RPMI7951 (cell line): ENCODE results near the gene ZPBP. TPM values are rescaled to one million over a fixed set of nuclear protein-coding genes. Genes with fewer than 3 reads are reported as not detected.
"Not testable (repeated sequence)": the region's sequence is repeated elsewhere in the genome, so short reads cannot be mapped to it uniquely, and the experiment has no call there.

Experiments used
- DNase-seq: peaks from one replicate; pipeline ENCODE4 v3.0.0-alpha.2; 2012; ENCODE audit warnings: low read depth
- total RNA-seq: library from RNA; depleted of rRNA; stranded (reverse); fragments of >200 nt; shearing (Covaris generic); gene quantifications from 2 replicates; pipeline ENCODE4 v1.2.3, GENCODE V29; 2014; rRNA removed

ZPBP gene
- total RNA-seq, 1 experiment from 2014 or later: not detected

DNA sequence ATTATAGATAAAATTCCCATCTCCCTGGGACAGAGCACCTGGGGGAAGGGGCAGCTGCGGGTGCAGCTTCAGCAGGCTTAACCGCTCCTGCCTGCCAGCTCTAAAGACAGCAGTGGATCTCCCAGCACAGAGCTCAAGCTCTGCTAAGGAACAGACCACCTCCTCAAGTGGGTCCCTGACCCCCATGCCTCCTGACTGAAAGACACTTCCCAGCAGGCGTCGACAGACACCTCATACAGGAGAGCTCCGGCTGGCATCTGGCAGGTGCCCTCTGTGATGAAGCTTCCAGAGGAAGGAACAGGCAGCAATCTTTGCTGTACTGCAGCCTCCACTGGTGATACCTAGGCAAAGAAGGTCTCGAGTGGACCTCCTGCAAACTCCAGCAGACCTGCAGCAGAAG, 51.9 kb downstream of the ZPBP start:
- not testable (repeated sequence) for DNase-seq

DNA sequence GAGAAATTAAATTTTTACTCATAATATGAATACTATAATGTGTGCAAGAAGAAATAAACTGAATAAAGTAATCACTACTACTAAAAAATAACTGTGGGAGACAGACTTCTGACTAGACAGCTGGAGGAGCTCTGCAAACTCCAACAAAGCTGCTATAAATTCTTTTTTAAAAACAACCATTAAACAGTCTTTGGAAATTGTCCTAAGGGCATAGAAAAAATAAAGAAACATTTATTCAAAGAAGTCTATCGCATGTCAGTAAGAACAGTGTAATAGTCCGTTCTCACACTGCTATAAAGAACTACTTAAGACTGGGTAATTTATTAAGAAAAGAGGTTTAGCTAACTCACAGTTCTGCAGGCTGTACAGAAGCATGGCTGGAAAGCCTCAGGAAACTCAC, 56.0 kb downstream of the ZPBP start:
- DNase-seq: no peak

DNA sequence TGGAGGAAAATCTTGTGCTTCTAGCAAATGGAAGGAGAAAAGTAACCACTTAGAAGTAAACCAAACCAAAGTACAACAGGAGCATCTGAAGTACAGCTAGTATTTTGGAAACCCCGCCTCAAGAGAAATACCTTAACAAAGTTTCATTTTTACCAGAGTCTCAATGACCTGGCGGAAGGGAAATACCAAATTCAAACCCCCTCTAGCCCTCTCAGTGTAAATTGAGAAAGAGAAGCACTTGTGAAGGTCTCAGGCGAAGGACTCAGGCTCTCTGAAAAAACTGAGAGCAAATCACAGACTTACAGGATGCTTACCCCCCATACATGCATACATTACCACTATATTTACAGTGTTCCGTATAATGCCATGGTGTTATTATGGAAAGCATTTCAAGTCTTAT, 70.1 kb downstream of the ZPBP start:
- DNase-seq: no peak

DNA sequence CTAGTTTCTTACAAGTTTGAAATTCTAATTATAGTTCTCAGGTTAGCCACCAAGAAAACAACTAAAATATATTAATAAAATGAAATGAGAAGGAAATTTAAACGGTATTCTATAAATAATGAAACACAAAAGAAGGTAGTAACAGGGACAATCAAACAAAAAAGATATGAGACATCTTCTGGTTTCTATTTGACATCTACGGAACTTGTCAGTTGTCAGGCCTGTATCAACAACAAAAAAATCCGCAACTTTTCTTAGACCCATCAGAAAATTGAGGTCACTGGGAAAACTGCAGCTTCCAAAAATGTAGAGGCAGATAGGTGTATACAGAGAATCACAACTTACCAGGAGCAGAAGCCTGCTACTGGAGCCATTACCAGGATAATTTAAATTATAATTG, 70.6 kb downstream of the ZPBP start:
- no peak for DNase-seq

DNA sequence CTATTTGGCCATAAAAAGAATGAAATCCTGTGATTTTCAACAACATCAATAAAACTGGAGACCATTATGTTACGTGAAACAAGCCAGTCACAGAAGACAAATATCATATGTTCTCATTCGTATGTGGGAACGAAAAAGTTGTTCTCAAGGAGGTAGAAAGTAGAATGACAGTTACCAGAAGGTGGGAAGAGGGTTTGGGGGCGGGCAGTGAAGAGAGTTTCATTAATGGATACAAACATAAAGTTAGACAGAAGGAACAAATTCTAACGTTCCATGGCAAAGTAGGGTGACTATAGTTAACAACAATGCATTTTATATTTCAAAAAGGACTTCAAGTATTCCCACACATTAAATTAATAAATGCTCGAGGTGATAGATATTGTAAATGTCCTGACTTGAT, 97.4 kb downstream of the ZPBP start:
- DNase-seq: no peak

DNA sequence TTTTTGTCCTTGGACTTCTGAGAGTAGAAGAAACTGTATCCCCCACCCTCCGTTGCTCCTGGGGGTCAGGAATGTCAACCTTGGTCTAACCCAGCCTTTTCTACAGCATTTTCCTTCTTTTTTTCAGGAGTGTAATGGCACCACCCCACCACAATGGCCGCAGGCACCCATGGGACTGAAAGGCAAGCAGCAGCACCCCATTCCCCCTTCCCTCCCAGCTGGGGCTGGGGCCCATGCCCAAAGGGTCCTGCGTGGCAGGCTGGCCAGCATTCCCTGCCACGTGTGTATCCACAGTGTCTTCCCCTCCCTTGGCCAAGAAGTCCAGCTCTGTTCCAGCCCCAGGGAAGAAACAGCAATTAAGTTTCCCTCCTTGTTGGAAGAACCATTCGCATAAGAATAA, 106.9 kb downstream of the ZPBP start:
- no peak for DNase-seq

DNA sequence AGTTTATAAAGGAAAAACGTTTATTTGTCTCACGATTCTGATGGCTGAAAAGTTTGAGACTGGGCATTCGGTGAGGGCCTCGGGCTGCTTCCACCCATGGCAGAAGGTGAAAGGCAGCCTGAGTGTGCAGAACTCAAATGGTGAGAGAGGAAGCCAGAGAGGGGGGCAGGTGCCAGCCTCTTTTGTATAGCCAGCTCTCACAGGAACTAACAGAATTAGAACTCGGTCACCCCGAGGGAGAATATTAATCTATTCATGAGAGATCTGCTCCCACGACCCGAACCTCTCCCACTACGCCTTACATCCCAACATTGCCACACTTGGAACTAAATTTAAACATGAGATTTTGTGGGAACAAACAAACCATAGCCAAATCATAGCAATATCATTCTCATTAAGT, 112.6 kb downstream of the ZPBP start:
- no peak for DNase-seq

DNA sequence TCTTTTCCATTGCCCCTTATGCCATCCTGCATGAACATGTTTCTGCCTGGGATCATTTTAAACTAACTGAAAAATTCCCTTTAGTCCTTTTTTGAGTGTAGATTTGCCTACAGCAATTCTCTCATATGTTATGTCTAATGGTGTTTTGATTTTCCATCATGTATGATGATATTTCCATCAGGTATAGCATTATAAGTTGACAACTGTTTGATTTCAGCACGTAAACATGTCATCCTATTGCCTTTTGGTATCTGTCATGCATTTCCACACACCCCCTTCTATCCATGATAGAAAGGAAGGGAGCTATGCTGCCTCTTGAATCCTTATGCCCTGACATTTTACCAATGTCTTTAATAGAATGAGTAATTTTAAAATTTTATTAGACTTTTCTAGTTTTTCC, 116.8 kb downstream of the ZPBP start:
- DNase-seq: no peak

DNA sequence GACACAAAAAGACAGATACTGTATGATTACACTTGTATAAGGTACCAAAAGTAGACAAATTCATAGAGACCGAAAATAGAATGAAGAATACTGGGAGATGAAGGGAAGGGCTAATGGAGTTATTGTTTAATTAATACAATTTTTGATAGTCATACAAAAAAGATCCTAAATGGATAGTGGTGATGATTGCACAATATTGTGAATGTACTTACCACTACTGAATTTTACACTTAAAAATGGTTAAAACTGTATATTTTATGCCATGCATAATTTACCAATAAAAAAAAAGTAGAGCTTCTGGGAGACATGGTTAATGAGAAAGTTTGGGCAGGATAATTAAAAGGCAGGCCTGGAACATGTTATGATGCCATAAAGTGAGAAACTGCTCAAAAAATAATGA, 119.0 kb downstream of the ZPBP start:
- DNase-seq: no peak

DNA sequence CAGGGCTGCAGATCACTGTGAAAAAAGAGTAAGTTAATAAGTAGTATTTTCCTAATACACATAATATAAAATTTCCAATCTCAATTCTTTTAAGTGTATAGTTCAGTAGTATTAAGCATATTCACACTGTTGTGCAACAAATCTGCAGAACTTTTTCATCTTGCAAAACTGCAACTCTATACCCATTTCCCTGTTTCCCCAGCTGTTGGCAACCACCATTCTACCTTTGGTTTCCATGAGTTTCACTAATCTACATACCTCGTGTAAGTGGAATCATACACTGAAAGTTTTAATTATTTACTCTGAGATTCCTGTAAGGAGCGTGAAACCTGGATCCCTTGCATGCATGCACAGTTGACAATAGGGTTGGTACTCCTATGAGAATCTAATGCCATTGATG, 155.4 kb downstream of the ZPBP start:
- DNase-seq: no peak

DNA sequence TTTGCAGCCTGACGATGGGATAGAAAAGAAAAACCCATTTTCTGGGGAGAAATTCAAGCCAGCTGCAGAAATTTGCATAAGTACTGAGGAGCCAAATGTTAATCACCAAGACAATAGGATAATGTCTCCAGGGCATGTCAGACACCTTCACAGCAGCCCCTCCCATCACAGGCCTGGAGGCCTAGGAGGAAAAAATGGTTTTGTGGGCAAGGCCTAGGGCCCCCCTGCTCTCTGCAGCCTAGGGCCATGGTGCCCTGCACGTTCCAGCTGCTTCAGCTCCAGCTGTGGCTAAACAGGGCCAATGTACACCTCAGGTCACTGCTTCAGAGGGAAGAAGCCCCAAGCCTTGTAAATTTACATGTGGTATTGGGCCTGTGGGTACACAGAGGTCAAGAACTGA, 161.4 kb downstream of the ZPBP start:
- no peak for DNase-seq

DNA sequence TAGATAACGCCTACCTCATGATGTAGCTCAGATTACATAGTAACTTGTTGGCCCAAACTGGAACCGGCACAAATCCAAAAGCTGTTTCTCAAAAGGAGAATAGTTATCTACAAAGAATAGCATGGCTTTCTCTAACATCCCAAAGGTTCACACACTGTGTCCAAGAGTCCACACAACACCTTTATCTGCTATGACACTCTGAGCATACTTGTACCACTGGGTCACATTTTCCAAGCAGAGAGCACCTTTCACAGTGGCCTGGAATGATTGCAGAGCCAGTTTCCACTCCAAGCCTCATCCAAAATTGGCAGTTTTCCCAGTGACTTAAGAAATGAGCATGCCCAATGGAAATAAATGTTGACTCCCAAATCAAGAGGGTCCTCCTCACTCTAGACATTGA, 164.3 kb downstream of the ZPBP start:
- no peak for DNase-seq

DNA sequence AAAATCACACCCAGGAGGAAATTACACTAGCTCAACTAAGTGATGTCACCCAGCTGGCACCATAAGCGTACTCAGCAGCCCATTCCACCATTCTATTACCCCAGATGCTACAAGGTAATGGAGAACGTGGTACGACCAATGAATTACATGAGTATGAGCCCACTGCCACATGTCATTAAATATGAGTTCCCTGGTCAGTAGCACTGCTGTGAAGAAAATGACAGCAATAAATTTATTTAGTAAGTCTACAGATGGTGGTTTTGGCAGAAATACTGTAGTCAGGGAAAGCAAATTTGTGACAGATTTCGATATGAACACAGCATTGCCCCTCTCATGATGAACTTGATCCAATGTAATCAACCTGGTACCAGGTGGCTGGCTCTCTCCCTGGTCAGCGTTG, 165.4 kb downstream of the ZPBP start:
- no peak for DNase-seq

DNA sequence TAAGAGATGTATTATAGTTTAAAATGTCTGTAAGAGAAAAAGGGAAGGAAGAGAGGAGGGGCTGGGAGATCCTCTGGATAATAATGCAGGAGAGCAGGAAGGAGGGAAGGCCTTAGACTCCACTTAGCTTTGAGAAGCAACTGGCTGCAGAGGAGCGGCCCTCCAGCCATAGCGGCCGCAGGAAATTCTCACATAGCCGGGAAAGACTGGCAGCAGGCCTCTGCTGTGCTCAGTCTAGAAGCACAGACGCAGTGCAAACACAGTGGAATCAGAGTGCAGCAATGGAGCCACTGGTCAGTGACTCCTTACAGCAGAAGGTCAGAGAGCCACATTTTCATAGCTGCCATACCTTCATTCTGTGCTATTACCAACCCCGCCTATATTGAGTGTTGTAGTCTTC, 166.3 kb downstream of the ZPBP start:
- DNase-seq: no peak

DNA sequence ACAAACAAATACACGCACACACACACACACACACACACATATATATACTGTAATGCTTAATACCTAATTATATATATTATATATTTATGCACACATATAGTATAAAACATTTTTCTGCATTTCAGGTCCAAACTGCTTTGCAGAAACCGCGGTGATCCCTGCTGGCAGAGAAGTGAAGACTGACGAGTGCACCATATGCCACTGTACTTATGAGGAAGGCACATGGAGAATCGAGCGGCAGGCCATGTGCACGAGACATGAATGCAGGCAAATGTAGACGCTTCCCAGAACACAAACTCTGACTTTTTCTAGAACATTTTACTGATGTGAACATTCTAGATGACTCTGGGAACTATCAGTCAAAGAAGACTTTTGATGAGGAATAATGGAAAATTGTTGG, 181.1 kb downstream of the ZPBP start:
- no peak for DNase-seq

DNA sequence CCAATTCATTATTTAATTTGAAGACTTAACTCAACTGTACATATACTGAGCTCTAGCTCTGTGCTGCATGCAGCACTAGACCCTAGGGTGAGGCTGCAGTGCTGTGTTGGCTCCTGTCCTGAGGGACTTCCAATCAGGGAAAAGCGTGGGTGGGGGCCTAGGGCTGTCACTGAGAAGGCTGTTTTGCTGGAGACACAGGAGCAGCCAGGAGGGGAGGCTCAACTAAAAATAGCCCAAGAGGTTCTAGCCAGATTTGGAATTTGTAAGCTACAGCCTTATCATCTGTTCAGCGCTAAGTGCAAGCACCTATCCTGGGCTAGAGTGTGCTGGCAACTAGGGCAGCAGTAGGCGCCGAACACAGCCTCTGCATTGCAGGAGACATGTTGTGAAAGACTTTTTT, 198.5 kb downstream of the ZPBP start:
- no peak for DNase-seq

DNA sequence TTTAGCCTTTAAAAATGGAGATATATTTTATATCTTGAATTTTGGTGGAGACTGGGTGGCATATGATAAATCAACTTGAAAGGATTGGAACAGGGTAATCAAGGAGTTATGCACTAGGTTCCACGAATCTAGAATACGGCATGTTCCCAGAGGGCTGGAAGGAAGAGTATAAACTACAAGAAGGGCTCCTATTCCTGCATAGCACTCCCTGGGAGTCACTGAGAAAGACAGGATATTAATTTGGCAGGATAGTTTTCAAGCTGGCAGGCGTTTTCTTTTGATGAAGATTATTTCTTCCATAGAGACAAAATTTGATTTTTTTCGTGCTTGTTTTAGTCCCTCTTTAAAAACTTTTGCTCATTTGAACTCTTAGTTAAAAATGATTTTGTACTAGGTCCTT, 199.9 kb downstream of the ZPBP start:
- no peak for DNase-seq

DNA sequence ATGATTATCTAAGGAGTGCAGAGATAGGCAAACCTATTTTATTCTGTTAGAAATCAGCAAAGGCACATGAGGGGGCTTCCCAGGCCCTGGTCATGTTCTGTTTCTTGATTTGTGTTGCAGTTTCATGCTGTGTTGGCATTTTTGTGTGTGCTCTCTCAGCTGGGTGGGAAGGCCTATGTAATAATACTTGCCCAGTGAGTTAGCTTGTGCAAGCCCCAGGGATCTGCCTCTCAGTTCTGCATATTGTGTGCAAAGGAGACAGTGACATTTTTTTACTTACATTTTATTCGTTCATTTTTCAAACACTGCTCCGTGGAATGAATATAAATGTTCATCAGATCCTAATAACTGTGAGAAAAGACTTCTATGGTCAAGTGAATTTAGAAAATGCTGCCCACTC, 200.6 kb downstream of the ZPBP start:
- DNase-seq: no peak

Other genes with a start within 250 kb of the ZPBP start
- gene IKZF1, start 211.5 kb upstream of the ZPBP start, total RNA-seq: not detected in 2 replicates